Right lobe of liver (tissue), 4 donors: Measurements from ENCODE around the gene NDUFB11.

ENCODE experiments used
- CTCF ChIP-seq, 4 donors: fragments of 200-600 bp in 3 of 4; fragments of 450-650 bp in 1 of 4; IDR thresholded peaks; one replicate each; pipeline versions ENCODE4 v1.5.1 to v1.8.0; 2016 to 2022; ENCODE audit warnings: antibody characterized with exemption in 4 of 4, mild to moderate bottlenecking in 2 of 4
- POLR2A ChIP-seq: fragments of 450-650 bp; IDR thresholded peaks from one replicate; pipeline ENCODE4 v1.6.1; 2017; ENCODE audit warnings: antibody characterized with exemption, mild to moderate bottlenecking
- donor health status: DM: no; HTN: no; CAD: no.
- donor health status: DM: no; HTN: no; CAD: no.
- donor health status: DM: no; HTN: yes; CAD: no.

GRCh38 chrX:47177079-47177478, 32.6 kb upstream of the NDUFB11 start:
- TF ChIP-seq CTCF (IDR thresholded peaks at IDR 0.05) (no peak), POLR2A (no peak)
